ENCODE measurements around the gene FCMR.

Gene FCMR

DNA sequence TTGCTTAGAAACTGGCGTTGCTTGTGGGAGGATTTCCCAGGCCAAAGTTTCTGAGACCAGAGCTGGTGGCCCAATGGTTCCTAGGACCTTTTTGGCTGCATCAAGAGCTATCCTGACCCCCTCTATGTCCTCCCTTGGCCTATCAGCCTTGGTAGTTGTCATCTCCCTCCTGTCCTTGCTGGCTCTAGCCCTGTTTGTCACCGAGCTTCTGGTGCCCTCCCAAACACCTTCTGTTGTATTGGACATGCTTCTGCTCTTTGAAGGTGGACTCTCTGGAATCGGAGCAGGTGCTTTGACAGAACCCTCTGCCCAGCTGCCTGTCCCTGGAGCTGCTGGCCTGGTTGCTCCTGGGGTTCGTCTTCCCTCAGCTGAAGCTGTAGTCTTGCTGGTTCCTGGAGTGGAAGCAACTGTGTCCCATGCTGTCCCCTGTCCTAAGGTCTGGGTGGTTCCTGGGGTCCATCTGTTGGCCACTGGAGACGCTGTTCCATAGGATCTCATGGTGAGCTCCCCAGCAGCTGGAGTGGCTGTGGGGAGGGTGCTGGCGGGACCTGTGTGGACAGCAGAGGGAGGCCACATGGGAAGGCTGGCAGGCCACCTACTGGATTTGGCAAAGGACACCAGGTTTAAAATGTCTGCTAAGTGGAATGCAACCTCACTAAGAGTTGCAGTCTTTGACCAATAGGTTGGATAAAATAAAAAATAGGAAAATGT, 39.1 kb upstream of the FCMR start:
- Histone ChIP-seq H3K27me3 (ENCODE audit: insufficient read depth, low read length) (peaks cover 61% of the 10 kb centered on the region), H2AFZ (ENCODE audit: low read length, unreplicated experiment) (no peak overlapping the region), H3K4me1 (ENCODE audit: control insufficient read depth, insufficient read depth, low read length, unreplicated experiment) (no peaks in the 10 kb centered on the region), H3K27ac (ENCODE audit: low read depth, low read length) (no peak overlapping the region), H3K36me3 (ENCODE audit: insufficient read depth, low read length) (no peaks in the 10 kb centered on the region), H3K79me2 (ENCODE audit: control insufficient read depth, insufficient read depth, low read length, unreplicated experiment) (no peaks in the 10 kb centered on the region), H3K4me3 (ENCODE audit: low read depth, low read length) (no peak overlapping the region)

DNA sequence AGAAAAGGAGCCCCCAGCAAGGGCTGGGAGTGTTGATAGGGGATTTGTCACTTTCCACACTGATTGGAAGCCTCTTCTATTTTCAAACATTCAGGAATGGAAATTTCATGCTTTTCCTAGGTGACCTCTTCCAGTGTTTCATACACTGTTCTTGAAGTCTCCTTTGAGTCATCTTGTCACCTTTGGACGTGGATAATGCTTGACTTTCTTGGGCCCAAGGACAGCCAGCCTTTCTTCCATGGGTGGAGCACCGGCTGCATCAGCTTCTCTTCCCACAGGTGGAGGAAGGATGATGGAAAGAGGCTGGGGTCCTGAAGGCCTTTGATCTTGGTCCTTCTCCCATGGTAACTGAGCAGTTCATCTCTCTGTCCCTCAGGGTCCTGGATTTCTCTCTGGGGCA, 36.4 kb upstream of the FCMR start:
- no peak overlapping the region for H2AFZ ChIP-seq (ENCODE audit: low read length, unreplicated experiment)
- H3K4me1 ChIP-seq (ENCODE audit: control insufficient read depth, insufficient read depth, low read length, unreplicated experiment), result no peaks in the 10 kb centered on the region
- peaks cover 61% of the 10 kb centered on the region for H3K27me3 ChIP-seq (ENCODE audit: insufficient read depth, low read length)

DNA sequence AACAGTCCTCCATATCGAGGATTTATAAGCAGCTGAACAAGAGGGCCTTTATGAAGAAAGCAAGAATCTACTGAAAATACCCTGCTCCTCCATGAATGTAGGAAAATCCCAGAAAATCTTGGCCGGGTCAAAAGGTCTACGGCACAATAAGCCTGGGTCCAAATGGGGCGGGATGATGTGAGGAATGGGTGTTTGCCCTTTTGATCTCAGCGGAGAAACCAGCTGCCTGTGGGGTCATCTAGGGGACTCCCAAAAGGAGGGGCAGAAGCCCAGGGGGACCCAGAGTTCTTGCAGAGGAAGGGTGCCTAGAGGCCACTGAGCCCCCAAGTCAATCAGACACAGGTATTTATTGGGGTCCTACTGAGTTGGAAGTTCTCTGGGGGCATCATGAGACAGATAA, 35.9 kb upstream of the FCMR start:
- Histone ChIP-seq H3K4me1 (ENCODE audit: control insufficient read depth, insufficient read depth, low read length, unreplicated experiment) (no peaks in the 10 kb centered on the region), H2AFZ (ENCODE audit: low read length, unreplicated experiment) (no peak overlapping the region), H3K27ac (ENCODE audit: low read depth, low read length) (no peak overlapping the region), H3K4me3 (ENCODE audit: low read depth, low read length) (no peak overlapping the region), H3K27me3 (ENCODE audit: insufficient read depth, low read length) (peaks cover 59% of the 10 kb centered on the region), H3K36me3 (ENCODE audit: insufficient read depth, low read length) (no peaks in the 10 kb centered on the region), H3K79me2 (ENCODE audit: control insufficient read depth, insufficient read depth, low read length, unreplicated experiment) (no peaks in the 10 kb centered on the region)

More for the DNA sequence above, 36.4 kb upstream of the FCMR start:
- no peak overlapping the region for H3K27ac ChIP-seq (ENCODE audit: low read depth, low read length)
- no peak overlapping the region for H3K4me3 ChIP-seq (ENCODE audit: low read depth, low read length)
- H3K36me3 ChIP-seq (ENCODE audit: insufficient read depth, low read length), result no peaks in the 10 kb centered on the region
- H3K79me2 ChIP-seq (ENCODE audit: control insufficient read depth, insufficient read depth, low read length, unreplicated experiment), result no peaks in the 10 kb centered on the region

DNA sequence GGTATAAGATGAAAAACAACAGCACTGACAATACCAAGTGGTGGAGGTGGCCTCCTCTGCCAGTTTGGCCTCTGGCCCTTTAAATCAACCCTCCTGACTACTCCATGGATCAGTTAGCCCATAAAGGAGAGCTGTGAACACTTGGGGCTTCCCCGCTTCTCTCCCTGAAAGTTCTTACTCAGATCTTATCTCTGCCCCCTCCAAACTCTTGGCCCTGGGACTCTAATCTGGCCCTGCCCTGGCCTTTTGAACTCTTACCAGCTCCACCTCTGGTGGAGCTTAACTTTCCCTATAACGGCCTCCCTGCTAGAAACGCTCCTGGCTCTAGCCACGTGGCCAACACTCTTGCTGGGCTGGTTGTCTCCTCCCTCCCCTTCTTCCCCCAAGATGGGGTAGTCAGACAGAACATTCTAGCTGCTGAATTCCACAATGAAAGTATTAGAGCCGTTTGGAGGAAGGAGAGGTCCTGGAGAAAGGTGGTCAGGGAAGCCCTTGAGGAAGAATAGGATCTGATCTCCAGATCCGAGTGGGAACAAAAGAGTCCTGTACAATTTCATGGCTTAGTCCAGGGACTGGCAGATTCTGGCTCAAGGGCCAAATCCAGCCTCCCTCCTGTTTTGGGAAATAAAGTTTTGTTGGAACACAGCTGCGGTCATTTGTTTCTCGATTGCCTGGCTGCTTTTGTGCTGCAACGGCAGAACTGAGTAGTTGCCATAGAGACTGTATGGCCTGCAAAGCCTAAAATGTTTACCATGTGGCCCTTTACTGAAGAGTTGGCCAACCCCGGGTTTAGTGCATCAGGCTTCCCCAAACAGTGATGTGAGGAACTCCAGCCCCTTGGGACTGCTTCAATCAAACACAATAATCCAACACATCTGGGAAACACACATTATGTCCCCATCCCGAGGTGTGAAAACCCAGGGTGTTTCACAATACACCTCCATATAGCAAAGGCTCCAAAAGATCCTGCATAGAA, 34.0 kb upstream of the FCMR start:
- Histone ChIP-seq H3K4me1 (ENCODE audit: control insufficient read depth, insufficient read depth, low read length, unreplicated experiment) (no peaks in the 10 kb centered on the region), H2AFZ (ENCODE audit: low read length, unreplicated experiment) (no peak overlapping the region), H3K27ac (ENCODE audit: low read depth, low read length) (no peak overlapping the region), H3K27me3 (ENCODE audit: insufficient read depth, low read length) (peaks cover 54% of the 10 kb centered on the region), H3K79me2 (ENCODE audit: control insufficient read depth, insufficient read depth, low read length, unreplicated experiment) (no peaks in the 10 kb centered on the region), H3K36me3 (ENCODE audit: insufficient read depth, low read length) (no peaks in the 10 kb centered on the region), H3K4me3 (ENCODE audit: low read depth, low read length) (no peak overlapping the region)

DNA sequence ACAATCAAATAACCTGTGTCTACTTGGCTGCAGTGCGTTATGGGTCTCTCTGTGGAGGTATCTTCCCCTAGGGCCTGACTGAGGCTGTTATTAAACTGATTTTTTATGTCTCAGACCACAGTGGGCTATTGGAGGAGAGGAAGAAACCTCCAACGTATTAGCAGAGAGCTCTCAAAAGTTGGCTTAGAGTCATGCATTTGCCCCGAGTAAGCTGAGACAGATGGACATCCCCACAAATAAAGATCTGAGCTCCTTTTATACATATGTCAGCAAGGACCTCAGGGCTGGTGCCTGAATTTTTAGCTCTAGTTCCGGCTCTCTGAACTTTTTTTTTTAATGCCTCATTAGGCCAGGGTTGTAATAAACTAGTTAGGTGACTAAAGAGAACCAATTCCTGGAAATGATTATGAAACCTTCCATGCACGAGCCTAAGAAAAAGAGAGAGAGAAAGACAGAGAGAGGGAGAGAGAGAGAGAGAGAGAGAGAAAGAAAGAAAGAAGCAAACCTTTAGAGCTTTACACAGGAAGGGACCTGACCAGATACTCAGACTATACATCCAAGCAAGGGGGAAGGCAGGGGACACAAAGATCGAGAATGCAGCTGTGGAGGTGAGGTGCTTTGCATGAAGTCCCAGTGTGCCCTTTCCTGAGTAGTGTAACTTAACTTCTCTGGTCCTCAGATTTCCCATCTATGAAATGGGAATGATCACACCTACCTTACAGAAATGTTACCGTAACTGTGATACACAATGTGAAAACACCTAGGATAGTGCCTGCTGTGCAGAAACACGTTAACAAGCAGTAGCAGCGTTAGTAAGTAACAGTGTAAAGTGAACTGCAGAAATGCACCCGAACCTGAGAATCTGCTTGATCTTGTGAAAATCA, 33.0 kb upstream of the FCMR start:
- H3K36me3 ChIP-seq (ENCODE audit: insufficient read depth, low read length), result no peaks in the 10 kb centered on the region
- no peak overlapping the region for H2AFZ ChIP-seq (ENCODE audit: low read length, unreplicated experiment)
- H3K27me3 ChIP-seq (ENCODE audit: insufficient read depth, low read length), result peaks cover 54% of the 10 kb centered on the region
- no peaks in the 10 kb centered on the region for H3K4me1 ChIP-seq (ENCODE audit: control insufficient read depth, insufficient read depth, low read length, unreplicated experiment)
- H3K79me2 ChIP-seq (ENCODE audit: control insufficient read depth, insufficient read depth, low read length, unreplicated experiment), result no peaks in the 10 kb centered on the region
- no peak overlapping the region for H3K4me3 ChIP-seq (ENCODE audit: low read depth, low read length)
- no peak overlapping the region for H3K27ac ChIP-seq (ENCODE audit: low read depth, low read length)

DNA sequence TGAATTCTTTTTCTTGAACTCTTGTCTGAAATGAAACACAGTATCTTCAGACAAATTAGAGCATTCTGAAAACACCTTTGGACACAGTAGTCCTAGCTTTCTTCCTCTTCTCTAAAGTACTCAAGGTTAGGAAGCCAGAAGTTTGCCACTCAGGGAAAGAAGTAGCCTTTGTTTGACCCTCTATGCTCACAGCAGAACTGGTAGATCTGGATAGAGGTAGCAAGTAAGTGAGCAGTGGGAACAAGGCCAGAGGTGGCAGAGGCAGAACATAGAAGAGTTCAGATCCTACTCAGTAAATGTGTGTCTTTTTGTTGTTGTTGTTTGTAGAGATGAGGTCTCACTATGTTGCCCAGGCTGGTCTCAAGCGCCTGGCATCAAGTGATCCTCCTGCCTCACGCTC, 31.9 kb upstream of the FCMR start:
- Histone ChIP-seq H3K79me2 (ENCODE audit: control insufficient read depth, insufficient read depth, low read length, unreplicated experiment) (no peaks in the 10 kb centered on the region), H2AFZ (ENCODE audit: low read length, unreplicated experiment) (no peak overlapping the region), H3K4me3 (ENCODE audit: low read depth, low read length) (no peak overlapping the region), H3K4me1 (ENCODE audit: control insufficient read depth, insufficient read depth, low read length, unreplicated experiment) (no peaks in the 10 kb centered on the region), H3K27me3 (ENCODE audit: insufficient read depth, low read length) (peaks cover 55% of the 10 kb centered on the region), H3K36me3 (ENCODE audit: insufficient read depth, low read length) (no peaks in the 10 kb centered on the region), H3K27ac (ENCODE audit: low read depth, low read length) (no peak overlapping the region)

DNA sequence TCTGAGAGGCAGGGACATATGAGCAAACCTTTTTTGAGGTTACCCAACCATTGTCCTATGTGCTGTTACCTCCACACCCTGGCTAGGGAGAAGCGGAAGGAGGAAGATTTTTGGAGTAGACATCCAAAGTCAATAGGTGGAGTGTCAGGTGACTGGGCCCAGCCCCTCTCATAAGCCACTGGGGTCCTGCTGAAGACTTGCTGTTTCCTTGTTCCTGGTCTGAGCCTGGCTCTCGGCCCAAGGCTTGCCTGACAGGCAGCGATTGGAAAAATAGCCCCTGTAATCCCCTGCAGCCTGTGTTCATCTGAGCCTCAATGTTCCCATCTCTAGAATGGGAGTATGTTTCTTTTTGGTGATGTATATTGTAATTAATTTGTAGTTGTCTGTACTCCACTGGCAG, 31.4 kb upstream of the FCMR start:
- no peaks in the 10 kb centered on the region for H3K4me1 ChIP-seq (ENCODE audit: control insufficient read depth, insufficient read depth, low read length, unreplicated experiment)
- no peaks in the 10 kb centered on the region for H3K79me2 ChIP-seq (ENCODE audit: control insufficient read depth, insufficient read depth, low read length, unreplicated experiment)
- peaks cover 59% of the 10 kb centered on the region for H3K27me3 ChIP-seq (ENCODE audit: insufficient read depth, low read length)
- H3K27ac ChIP-seq (ENCODE audit: low read depth, low read length), result no peak overlapping the region
- H2AFZ ChIP-seq (ENCODE audit: low read length, unreplicated experiment), result no peak overlapping the region
- H3K4me3 ChIP-seq (ENCODE audit: low read depth, low read length), result no peak overlapping the region
- H3K36me3 ChIP-seq (ENCODE audit: insufficient read depth, low read length), result no peaks in the 10 kb centered on the region

DNA sequence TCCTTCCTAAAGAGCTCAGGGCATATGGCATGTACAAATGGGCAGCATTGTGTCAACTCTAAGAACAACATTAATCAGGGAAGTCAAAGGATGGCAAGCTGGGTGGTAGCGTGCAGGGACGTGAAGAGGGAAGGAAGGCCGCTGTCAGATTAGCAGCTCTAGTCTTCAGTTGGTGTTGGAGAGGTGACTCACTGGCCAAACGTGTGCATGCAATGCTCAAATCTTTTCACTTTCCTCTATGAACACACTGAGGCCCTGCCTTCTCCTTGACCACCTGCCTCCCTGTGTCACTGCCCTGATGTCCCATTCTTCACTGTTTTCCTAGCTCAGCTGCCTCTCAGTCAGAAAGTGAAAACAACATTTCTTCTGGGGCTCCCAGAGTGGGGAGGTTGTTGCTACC, 30.4 kb upstream of the FCMR start:
- H2AFZ ChIP-seq (ENCODE audit: low read length, unreplicated experiment), result no peak overlapping the region
- no peak overlapping the region for H3K27ac ChIP-seq (ENCODE audit: low read depth, low read length)
- no peak overlapping the region for H3K4me3 ChIP-seq (ENCODE audit: low read depth, low read length)
- no peaks in the 10 kb centered on the region for H3K79me2 ChIP-seq (ENCODE audit: control insufficient read depth, insufficient read depth, low read length, unreplicated experiment)
- no peaks in the 10 kb centered on the region for H3K36me3 ChIP-seq (ENCODE audit: insufficient read depth, low read length)
- no peaks in the 10 kb centered on the region for H3K4me1 ChIP-seq (ENCODE audit: control insufficient read depth, insufficient read depth, low read length, unreplicated experiment)
- H3K27me3 ChIP-seq (ENCODE audit: insufficient read depth, low read length), result peaks cover 63% of the 10 kb centered on the region

DNA sequence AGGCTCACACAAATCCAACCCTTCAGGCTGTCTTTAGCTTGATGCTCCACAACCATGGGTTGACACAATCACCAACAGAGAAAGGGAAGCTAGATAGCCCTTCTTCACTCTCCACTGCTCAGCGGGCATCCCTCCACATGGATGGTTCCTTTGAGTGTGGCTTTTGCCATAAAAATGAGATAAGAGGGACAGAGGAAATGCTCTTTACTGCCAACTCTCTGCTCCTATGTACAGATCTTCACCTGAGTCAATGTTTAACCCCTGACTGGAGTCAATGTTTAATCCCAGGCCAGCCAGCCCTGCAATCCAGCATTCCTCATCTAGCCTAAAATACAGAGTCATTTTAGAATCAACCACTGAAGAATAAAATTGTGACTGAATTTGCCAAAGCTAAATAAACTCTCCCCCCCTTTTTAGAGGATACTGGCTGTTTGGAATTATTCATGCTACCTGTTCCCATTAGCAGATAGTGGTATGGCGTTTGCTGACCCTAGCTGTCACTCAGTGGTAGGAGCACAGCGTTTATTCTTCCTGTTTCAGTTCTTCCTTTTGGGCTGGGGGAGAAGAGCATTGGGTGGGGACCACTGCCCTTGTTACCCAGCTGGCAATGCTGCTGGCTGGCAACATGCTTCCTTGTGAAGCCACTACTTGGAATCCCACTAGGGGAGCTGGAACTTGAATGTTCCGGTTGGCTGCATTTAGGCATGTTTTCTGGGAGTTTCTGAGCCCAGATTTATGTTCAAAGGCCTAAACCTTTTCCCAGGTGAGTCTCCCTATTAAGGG, 29.8 kb upstream of the FCMR start:
- no peak overlapping the region for H2AFZ ChIP-seq (ENCODE audit: low read length, unreplicated experiment)
- H3K4me3 ChIP-seq (ENCODE audit: low read depth, low read length), result no peak overlapping the region
- H3K79me2 ChIP-seq (ENCODE audit: control insufficient read depth, insufficient read depth, low read length, unreplicated experiment), result no peaks in the 10 kb centered on the region
- H3K36me3 ChIP-seq (ENCODE audit: insufficient read depth, low read length), result no peaks in the 10 kb centered on the region
- H3K27me3 ChIP-seq (ENCODE audit: insufficient read depth, low read length), result peaks cover 67% of the 10 kb centered on the region
- no peak overlapping the region for H3K27ac ChIP-seq (ENCODE audit: low read depth, low read length)
- no peaks in the 10 kb centered on the region for H3K4me1 ChIP-seq (ENCODE audit: control insufficient read depth, insufficient read depth, low read length, unreplicated experiment)

DNA sequence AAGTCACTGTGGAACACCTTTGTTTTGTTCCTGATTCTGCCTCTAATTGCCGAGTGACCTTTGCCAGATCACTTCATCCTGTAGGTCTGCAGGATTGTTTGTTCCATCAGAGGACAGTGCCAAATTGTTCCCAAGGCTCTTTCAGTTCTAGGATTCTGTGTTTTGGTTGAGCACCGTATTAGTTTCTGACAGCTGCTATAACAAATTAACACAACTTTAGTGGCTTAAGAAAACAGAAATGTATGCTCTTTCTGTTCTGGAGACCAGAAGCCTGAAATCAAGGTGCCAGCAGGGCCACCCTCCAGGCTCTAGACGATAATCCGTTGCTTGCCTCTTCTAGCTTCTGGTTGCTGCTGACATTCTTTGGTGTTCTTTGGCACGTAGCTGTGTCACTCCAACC, 27.9 kb upstream of the FCMR start:
- Histone ChIP-seq H3K27ac (ENCODE audit: low read depth, low read length) (no peak overlapping the region), H3K4me1 (ENCODE audit: control insufficient read depth, insufficient read depth, low read length, unreplicated experiment) (no peaks in the 10 kb centered on the region), H3K4me3 (ENCODE audit: low read depth, low read length) (no peak overlapping the region), H2AFZ (ENCODE audit: low read length, unreplicated experiment) (no peak overlapping the region), H3K36me3 (ENCODE audit: insufficient read depth, low read length) (no peaks in the 10 kb centered on the region), H3K27me3 (ENCODE audit: insufficient read depth, low read length) (peaks cover 78% of the 10 kb centered on the region), H3K79me2 (ENCODE audit: control insufficient read depth, insufficient read depth, low read length, unreplicated experiment) (no peaks in the 10 kb centered on the region)
